ENCODE data around the gene ENTHD1.

The ENTHD1 gene

GRCh38 chr22:39839204-39839603 lies 54.4 kb downstream of the ENTHD1 start:
- no peak for DNase-seq

GRCh38 chr22:39833610-39834009 lies 60.0 kb downstream of the ENTHD1 start:
- DNase-seq = no peak

- DNase-seq = no peak
Observed at GRCh38 chr22:39833093-39833492, 60.5 kb downstream of the ENTHD1 start.

GRCh38 chr22:39832627-39833074 lies 60.9 kb downstream of the ENTHD1 start:
- no peak for DNase-seq

- no peak for DNase-seq
Observed at GRCh38 chr22:39825661-39826102, 67.9 kb downstream of the ENTHD1 start.

GRCh38 chr22:39821008-39821407 lies 72.6 kb downstream of the ENTHD1 start:
- DNase-seq = no peak

GRCh38 chr22:39820256-39820655 lies 73.3 kb downstream of the ENTHD1 start:
- no peak for DNase-seq

- DNase-seq = no peak
Observed at GRCh38 chr22:39819429-39819828, 74.1 kb downstream of the ENTHD1 start.

- DNase-seq = no peak
Observed at GRCh38 chr22:39818094-39818493, 75.5 kb downstream of the ENTHD1 start.

GRCh38 chr22:39815932-39816331 lies 77.6 kb downstream of the ENTHD1 start:
- no peak for DNase-seq

- DNase-seq = no peak
Observed at GRCh38 chr22:39814899-39815298, 78.7 kb downstream of the ENTHD1 start.

GRCh38 chr22:39809772-39810557 lies 83.6 kb downstream of the ENTHD1 start:
- DNase-seq = no peak

GRCh38 chr22:39808081-39808480 lies 85.5 kb downstream of the ENTHD1 start:
- DNase-seq = no peak

- DNase-seq = no peak
Observed at GRCh38 chr22:39806109-39806508, 87.5 kb downstream of the ENTHD1 start.

- DNase-seq = no peak
Observed at GRCh38 chr22:39805117-39805516, 88.4 kb downstream of the ENTHD1 start.

GRCh38 chr22:39802682-39803081 lies 90.9 kb downstream of the ENTHD1 start:
- no peak for DNase-seq

- DNase-seq = no peak
Observed at GRCh38 chr22:39800790-39801520, 92.6 kb downstream of the ENTHD1 start.

GRCh38 chr22:39797528-39798147 lies 95.9 kb downstream of the ENTHD1 start:
- no peak for DNase-seq

- no peak for DNase-seq
Observed at GRCh38 chr22:39789788-39790187, 103.8 kb downstream of the ENTHD1 start.

- DNase-seq = no peak
Observed at GRCh38 chr22:39785232-39785631, 108.3 kb downstream of the ENTHD1 start.

- no peak for DNase-seq
Observed at GRCh38 chr22:39777716-39778454, 115.7 kb downstream of the ENTHD1 start.

GRCh38 chr22:39776295-39777009 lies 117.1 kb downstream of the ENTHD1 start:
- DNase-seq = no peak

All from GF-D8 (cell line).